ENCODE results near the gene OR10H4. TPM values are rescaled to one million over a fixed set of nuclear protein-coding genes. Genes with fewer than 3 reads are reported as not detected.

OR10H4 gene
- total and polyA plus RNA-seq, 9 of the 15 experiments (the other 6 are each of a cell fraction or from before 2014, with no cell fraction given) = not detected

GRCh38 chr19:15913830-15914229, 35.0 kb upstream of the OR10H4 start:
- H3K9me3 ChIP-seq (replicated peaks; ENCODE audit: control insufficient read depth, insufficient read depth, low read depth, low read length) = no peaks in the 10 kb centered on the region
- ATAC-seq (no peak), DNase-seq (ENCODE audit: extremely low read depth in 1 of 4, low spot score in 3 of 4) (no peak), FAIRE-seq (no peak)
- in situ Hi-C loops (cut with MboI) = no loop called here
- peaks cover 3 to 10% of the 10 kb centered on the region in 2 experiments; a peak in 3 of 5 replicates for H3K27me3 ChIP-seq (ENCODE audit: control insufficient read depth in 2 of 2, insufficient read depth in 2 of 2, low read length in 2 of 2)
- TF ChIP-seq MEF2A (IDR thresholded peaks at IDR 0.05; ENCODE audit: control insufficient read depth, low read depth, low read length) (no peak), ZNF12 (CRISPR knock-in tag; IDR thresholded peaks at IDR 0.05) (no peak), RBM15 (IDR thresholded peaks at IDR 0.05; ENCODE audit: insufficient read depth, low read length) (no peak), ZNF165 (CRISPR knock-in tag; IDR thresholded peaks at IDR 0.05; ENCODE audit: borderline replicate concordance) (no peak), JUND (IDR thresholded peaks at IDR 0.05; ENCODE audit: borderline replicate concordance, low read depth, low read length) (no peak), JUND (tag; IDR thresholded peaks at IDR 0.05; ENCODE audit: borderline replicate concordance, low read depth, low read length) (no peak), SIX5 (IDR thresholded peaks at IDR 0.05; ENCODE audit: borderline replicate concordance in 1 of 2, insufficient read depth in 1 of 2, low read depth in 1 of 2, low read length in 2 of 2) (no peak), TARDBP (IDR thresholded peaks at IDR 0.05) (no peak), HDAC3 (IDR thresholded peaks at IDR 0.05; ENCODE audit: borderline replicate concordance, partially characterized antibody) (no peak), MBD2 (IDR thresholded peaks at IDR 0.05; ENCODE audit: borderline replicate concordance, low read depth) (no peak), NCOA2 (IDR thresholded peaks at IDR 0.05; ENCODE audit: partially characterized antibody in 2 of 2) (no peak), SREBF1 (IDR thresholded peaks at IDR 0.05; ENCODE audit: borderline replicate concordance, low read depth, low read length) (no peak), ZNF830 (CRISPR knock-in tag; IDR thresholded peaks at IDR 0.05) (no peak), CCAR2 (IDR thresholded peaks at IDR 0.05; ENCODE audit: low read depth, low read length) (no peak), SETDB1 (IDR thresholded peaks at IDR 0.05; ENCODE audit: low read length) (no peak), MLLT1 (IDR thresholded peaks at IDR 0.05) (no peak), HCFC1 (IDR thresholded peaks at IDR 0.05; ENCODE audit: low read depth, low read length) (no peak), PRMT5 (CRISPR knock-in tag; IDR thresholded peaks at IDR 0.05) (no peak), U2AF1 (optimal IDR thresholded peaks at IDR 0.05; ENCODE audit: low read depth, low read length) (no peak), SMAD2 (IDR thresholded peaks at IDR 0.05; ENCODE audit: low read depth, low read length) (no peak), ATF1 (CRISPR knock-in tag; IDR thresholded peaks at IDR 0.05) (no peak), ATF1 (tag; IDR thresholded peaks at IDR 0.05) (no peak)
- no peaks in the 10 kb centered on the region for H3K79me2 ChIP-seq (ENCODE audit: control insufficient read depth, insufficient read depth, low read length)
- POLR2A ChIA-PET = no interaction called here
- 2% methylated on average over 7 of the region's 8 CpGs for WGBS (ENCODE audit: insufficient coverage, low coverage, missing lambda C conversion rate)
- no peaks in the 10 kb centered on the region for H3K36me3 ChIP-seq (ENCODE audit: control insufficient read depth, insufficient read depth, low read length)
- no peak overlapping the region for H3K27ac ChIP-seq (ENCODE audit: extremely low read depth, low read depth, low read length)
- no peak overlapping the region for H3K9ac ChIP-seq (ENCODE audit: insufficient read depth in 1 of 2, low read depth in 2 of 2, low read length in 2 of 2)
- no peaks in the 10 kb centered on the region for H3K9me1 ChIP-seq (ENCODE audit: control insufficient read depth, insufficient read depth, low read length)
- CTCF ChIA-PET (ENCODE audit: low intra/inter-chr PET ratio) = no interaction called here
- H3K4me1 ChIP-seq (replicated peaks in 1 of 2; ENCODE audit: control insufficient read depth in 2 of 2, insufficient read depth in 2 of 2, low read length in 2 of 2) = peaks cover 0 to 6% of the 10 kb centered on the region in 2 experiments; a peak in 2 of 5 replicates
- BruUV-seq (replicated peaks) = no TSS peak
- no peak overlapping the region for H2AFZ ChIP-seq (ENCODE audit: low read depth, low read length)
- H3K4me3 ChIP-seq = no peak overlapping the region
- H4K20me1 ChIP-seq (replicated peaks; ENCODE audit: control insufficient read depth, insufficient read depth, low read length) = no peaks in the 10 kb centered on the region
- H3K4me2 ChIP-seq (ENCODE audit: insufficient read depth, low read length) = no peak overlapping the region
- intact Hi-C loops (cut with micrococcal nuclease) = no loop called here

Data from K562 (cell line).